NT2/D1 (cell line): ENCODE data around the gene TROAP.

Experiments
- SUZ12 ChIP-seq: IDR thresholded peaks from 2 replicates; pipeline ENCODE4 v1.6.1; 2011; ENCODE audit not compliant: insufficient read length, insufficient read depth; ENCODE audit errors: extremely low read depth
- YY1 ChIP-seq: IDR thresholded peaks from 2 replicates; pipeline ENCODE4 v1.6.1; 2011; ENCODE audit not compliant: insufficient read length, insufficient read depth
- ZNF274 ChIP-seq: IDR thresholded peaks from 2 replicates; pipeline ENCODE4 v1.6.1; 2011; ENCODE audit warnings: mild to moderate bottlenecking, low read depth, low read length

GRCh38 chr12:49341777-49342065, 18.7 kb downstream of the TROAP start:
- TF ChIP-seq YY1 (no peak), SUZ12 (no peak), ZNF274 (no peak)
